ENCODE results near the gene DPH3. TPM values are rescaled to one million over a fixed set of nuclear protein-coding genes. Genes with fewer than 3 reads are reported as not detected.

The DPH3 gene
- total RNA-seq, 4 donors from 2014 or later = 18.4 to 27.1 (median 19.6) TPM

GRCh38 chr3:16243706-16244490, 20.8 kb downstream of the DPH3 start:
- TF ChIP-seq CTCF (IDR thresholded peaks at IDR 0.05) = no peak
- TF ChIP-seq POLR2A (IDR thresholded peaks at IDR 0.05) = no peak
- intact Hi-C loops (cut with DNase I) = loop anchor here (10.0 kb wide), 1 partner anchor 609 kb away; no protein-coding TSS in a partner anchor
- WGBS, 2 donors = 51 to 61% methylated on average over 9 of the region's 9 CpGs
- Histone ChIP-seq H3K4me1 (peaks cover 0 to 6% of the 10 kb centered on the region in 2 donors), H3K27me3 (no peaks in the 10 kb centered on the region), H3K9me3 (no peaks in the 10 kb centered on the region), H3K36me3 (no peaks in the 10 kb centered on the region), H3K4me3 (replicated peaks in 1 of 3) (no peak overlapping the region), H3K27ac (no peak overlapping the region)
- no peak for DNase-seq

- Histone ChIP-seq H3K36me3 (no peaks in the 10 kb centered on the region), H3K27ac (no peak overlapping the region)
Measured at GRCh38 chr3:16242177-16242576, 22.6 kb downstream of the DPH3 start.

GRCh38 chr3:16241225-16241624, 23.5 kb downstream of the DPH3 start:
- intact Hi-C loops (cut with DNase I) = loop anchor here (10.0 kb wide), 1 partner anchor 606 kb away; no protein-coding TSS in a partner anchor
- Histone ChIP-seq H3K27me3 (no peaks in the 10 kb centered on the region), H3K4me3 (replicated peaks in 1 of 3) (no peak overlapping the region), H3K27ac (peak overlapping the region in 1 of 3 donors; percentile 28), H3K9me3 (no peaks in the 10 kb centered on the region), H3K36me3 (no peaks in the 10 kb centered on the region), H3K4me1 (peaks cover 0 to 6% of the 10 kb centered on the region in 2 donors)
- 91 to 95% methylated on average over 5 of the region's 5 CpGs for WGBS, 2 donors
- no peak for DNase-seq
- TF ChIP-seq CTCF (IDR thresholded peaks at IDR 0.05) (no peak), POLR2A (IDR thresholded peaks at IDR 0.05) (no peak)

More at GRCh38 chr3:16242177-16242576, 22.6 kb downstream of the DPH3 start:
- TF ChIP-seq CTCF (IDR thresholded peaks at IDR 0.05) = no peak
- no peak for TF ChIP-seq POLR2A (IDR thresholded peaks at IDR 0.05)
- WGBS, 2 donors = 90 to 96% methylated on average over 5 of the region's 5 CpGs
- intact Hi-C loops (cut with DNase I) = loop anchor here (10.0 kb wide), 1 partner anchor 607 kb away; no protein-coding TSS in a partner anchor
- H3K27me3 ChIP-seq = no peaks in the 10 kb centered on the region
- H3K4me3 ChIP-seq (replicated peaks in 1 of 3) = no peak overlapping the region
- DNase-seq = no peak
- no peaks in the 10 kb centered on the region for H3K9me3 ChIP-seq
- H3K4me1 ChIP-seq = peaks cover 0 to 6% of the 10 kb centered on the region in 2 donors

GRCh38 chr3:16240229-16241023, 24.3 kb downstream of the DPH3 start:
- Histone ChIP-seq H3K27me3 (no peaks in the 10 kb centered on the region), H3K4me3 (replicated peaks in 1 of 3) (no peak overlapping the region), H3K36me3 (no peaks in the 10 kb centered on the region), H3K4me1 (peaks cover 0 to 6% of the 10 kb centered on the region in 2 donors), H3K27ac (peak overlapping the region in 2 of 3 donors; percentile 4 to 28), H3K9me3 (no peaks in the 10 kb centered on the region)
- 76 to 88% methylated on average over 6 of the region's 6 CpGs for WGBS, 2 donors
- intact Hi-C loops (cut with DNase I) = loop anchor here (10.0 kb wide), 1 partner anchor 606 kb away; no protein-coding TSS in a partner anchor
- TF ChIP-seq CTCF (IDR thresholded peaks at IDR 0.05) (no peak), POLR2A (IDR thresholded peaks at IDR 0.05) (no peak)
- no peak for DNase-seq
